GOT3 (cell line): ENCODE measurements around the gene PRUNE2.

Experiments
- DNase-seq: peaks from one replicate; lab custom pipeline; 2025; ENCODE audit warnings: mixed read lengths; lab: John Stamatoyannopoulos, UW

PRUNE2 gene

DNA sequence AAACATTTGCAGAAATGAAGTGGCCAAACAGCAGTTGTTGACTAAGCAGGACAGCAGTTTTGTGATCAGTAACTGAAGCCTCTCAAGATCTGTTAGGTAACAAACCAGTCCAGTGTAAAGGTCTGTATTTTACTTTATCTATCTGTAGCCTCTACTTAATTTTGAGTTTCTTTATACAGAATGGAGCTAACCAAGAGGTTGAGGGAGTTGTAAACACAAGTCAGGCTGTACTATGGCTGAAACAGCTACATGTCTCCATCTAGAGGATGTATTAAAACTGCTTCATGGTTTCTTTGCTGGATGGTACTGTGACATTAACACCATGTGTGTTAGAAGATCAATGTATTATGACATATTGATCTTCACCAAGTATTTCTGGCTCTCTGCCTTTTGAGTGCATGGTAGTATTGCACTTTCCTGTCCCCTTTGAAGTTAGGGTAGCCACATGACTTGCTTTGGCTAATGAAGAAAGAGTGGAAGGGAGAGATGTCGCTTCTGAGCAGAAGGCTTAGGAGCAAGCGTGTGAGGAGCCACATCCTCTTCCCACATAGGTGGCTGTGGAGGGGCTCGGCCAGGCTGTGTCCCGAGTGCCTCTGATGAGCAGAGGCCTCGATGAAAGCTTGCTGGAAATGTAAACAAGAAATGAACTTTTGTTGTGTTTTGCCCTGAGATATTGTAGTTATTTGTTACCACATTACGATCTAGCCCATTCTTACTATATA is 247.2 kb downstream of the PRUNE2 start:
- DNase-seq = no peak

DNA sequence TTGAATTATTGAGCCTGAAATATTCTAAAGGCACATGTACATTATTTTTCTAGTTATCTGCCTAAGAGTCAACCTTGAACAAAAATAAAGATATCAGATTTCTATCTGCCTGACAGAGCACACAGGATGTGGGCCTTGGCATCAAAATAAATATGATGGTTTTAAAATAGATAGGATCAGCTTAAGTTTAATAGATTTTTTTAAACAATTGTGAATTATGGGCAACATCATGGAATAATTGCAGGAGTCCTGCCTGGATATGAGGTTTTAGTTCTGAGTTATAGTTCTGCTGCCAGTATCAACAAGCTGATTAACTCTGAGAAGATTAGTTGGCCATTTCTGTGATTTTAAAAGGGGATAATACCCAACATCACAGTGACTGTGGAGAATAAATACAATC is 248.6 kb downstream of the PRUNE2 start:
- DNase-seq = no peak

DNA sequence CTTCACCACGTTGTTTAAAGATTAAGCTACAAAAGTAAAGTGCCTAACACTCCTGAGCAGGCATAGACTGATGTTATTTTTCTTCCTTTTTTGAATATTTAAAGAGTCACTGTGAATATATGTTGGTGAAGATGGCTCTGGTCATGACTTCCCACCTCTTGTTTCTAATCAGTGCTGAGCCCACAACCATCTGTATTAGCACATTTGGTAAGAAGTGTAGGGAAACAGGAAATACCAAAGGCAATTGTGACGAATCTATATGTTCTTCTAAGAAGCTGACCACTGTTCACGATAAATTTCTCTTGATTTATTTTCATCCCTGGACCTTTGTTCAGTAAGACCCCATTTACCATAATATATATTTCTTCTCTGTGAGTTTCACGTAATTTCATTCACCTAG is 249.9 kb downstream of the PRUNE2 start:
- DNase-seq = no peak

DNA sequence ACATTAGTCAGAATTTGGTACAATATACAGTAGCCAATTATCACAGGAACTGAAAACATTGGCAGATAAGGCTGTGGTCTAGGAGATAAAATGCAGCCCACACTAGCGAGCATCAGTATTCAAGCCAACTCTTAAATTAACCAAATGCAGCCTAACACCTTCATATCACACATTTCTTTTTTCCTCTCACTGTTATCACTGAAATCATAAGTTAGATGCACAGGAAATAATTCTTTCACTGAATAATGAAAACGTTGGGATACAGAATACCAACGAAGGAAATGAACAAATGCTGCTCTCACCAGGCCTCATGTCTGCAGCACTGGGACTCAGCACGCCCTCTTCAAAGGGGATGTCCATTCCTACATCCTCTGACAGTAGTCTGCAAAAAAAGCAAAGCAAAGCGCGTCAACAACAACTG is 250.8 kb downstream of the PRUNE2 start:
- DNase-seq = no peak

DNA sequence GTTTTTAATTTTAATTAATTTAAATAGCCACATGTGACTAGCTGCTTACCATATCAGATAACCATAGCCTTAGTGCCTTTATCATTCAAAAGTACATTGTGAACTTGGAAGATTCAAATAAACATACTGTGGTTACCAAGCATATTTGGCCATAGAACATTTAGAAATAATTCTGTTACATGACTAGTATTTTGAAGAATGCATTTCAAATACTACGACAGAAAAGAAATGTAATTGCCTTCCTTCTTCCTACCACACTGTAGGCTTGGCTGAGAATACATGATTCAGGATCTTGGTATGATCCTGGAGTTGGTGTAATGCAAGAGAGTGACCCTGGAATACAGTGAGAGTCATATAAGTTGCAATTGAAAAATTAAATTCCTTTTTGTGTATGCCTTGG is 251.3 kb downstream of the PRUNE2 start:
- no peak for DNase-seq

DNA sequence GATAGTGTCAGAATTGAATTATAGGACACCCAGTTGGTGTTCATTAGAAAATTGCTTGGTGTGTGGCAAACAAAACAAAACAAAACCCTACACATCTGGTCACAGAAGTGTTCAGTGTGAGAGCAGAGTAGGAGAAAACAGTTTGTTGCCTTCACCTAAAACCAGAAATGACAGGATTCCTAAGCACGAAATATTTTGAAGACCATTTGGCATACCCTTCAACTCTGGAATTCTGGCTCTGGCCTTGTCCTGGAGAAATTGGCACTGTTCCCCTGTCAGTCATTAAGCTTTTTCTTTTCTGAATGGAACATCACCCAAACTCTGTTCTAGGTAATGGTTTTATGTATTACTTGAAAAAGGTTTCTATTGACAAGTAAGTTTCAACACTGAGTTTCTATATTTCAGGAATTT is 251.9 kb downstream of the PRUNE2 start:
- DNase-seq = no peak

DNA sequence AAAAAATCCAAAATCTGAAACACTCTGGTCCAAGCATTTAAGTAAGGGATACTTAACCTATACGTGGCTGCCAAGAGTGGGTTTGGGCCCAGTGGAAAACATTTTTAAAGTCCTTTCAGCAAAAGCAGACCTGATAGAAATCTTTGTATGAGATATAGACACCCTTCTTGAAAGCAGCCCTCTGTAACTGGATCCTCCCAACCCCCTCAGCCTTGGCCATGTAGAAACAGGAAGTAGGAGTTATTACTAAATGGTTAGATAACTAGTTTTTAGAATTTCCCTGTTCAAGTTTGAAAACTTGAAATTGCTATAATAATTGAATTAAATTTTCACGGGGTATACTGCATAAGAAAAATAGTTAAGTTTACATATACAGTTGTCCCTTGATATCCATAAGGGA is 253.0 kb downstream of the PRUNE2 start:
- DNase-seq = no peak

DNA sequence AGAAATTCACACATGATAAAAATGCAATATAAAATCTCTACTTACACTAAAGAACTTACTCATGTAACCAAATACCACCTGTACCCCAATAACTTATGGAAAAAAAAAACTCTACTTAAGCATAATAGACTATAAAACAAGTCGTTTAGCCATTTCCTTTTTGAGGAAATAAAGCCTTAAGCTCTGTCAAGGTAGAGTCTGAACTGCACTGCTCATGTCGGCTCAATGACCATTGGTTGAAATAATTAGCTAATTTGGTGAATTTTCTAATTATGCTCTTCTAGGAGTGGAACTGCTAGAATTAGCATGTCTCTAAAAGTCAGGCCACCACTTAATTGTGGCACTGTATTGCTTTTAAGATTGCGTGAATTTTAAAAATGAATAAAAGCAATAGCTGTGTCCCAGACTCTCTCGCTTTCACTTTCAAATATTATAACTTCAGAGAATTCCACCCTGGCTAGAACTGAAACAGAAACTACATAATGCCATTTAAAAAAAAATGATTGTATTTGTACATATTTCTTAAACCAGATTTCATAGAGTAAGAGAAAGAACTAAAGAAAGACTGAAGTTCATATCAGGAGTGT is 254.7 kb downstream of the PRUNE2 start:
- DNase-seq = no peak

DNA sequence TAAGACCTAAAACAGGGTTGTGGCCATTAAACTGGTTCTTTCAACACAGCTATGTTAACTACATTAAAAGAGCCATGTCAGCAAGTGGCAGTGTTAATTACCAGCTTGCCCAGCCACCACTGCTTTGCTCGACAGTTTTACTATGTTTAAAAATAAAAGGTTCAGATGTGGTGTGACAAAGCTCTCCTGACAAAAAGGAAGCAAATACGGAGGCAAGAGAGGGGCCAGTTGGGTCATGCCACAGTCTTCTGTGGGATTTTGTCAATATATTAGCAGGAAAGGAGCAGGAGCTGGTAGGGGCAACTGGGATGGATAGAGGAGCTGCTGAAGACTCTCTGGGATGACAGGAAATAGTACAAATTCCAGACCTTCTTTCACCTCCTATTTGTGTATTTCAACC is 255.2 kb downstream of the PRUNE2 start:
- DNase-seq = no peak

DNA sequence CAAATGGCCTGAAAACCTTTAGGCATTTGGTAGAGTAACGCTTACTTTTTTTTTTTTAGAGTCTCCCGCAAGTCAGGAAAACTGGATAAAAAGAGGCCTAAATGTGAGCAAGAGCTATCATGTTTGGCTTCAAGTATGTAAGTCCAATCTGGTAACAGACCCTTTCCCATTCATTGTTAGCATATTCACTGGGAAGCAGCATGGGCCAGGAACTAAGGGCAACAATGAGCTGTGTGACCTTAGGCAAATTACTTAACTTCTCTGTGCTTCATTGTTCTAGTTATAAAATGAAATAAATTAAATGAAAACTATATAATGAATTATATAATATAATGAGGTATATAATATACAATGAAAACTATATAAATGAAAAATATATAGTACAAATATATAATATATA is 256.0 kb downstream of the PRUNE2 start:
- no peak for DNase-seq

DNA sequence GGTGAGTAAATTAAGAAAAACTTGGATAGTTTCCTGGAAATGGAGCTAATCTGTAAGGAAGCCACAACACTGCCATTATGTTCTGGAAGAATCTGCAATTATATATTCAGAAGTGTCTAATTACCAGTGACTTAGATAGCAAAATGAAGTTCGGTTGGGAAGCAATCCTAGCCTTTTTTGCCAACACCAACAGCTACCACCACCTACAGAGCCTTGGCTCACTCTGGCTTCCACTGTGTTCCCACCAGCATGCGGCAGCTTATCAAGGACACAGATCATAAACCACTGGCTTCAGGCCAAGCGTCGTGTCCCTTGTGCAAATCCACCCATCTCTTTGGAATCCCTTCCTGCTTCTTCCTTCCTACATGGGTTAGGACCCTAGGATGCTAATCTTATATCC is 259.7 kb downstream of the PRUNE2 start:
- DNase-seq = no peak

DNA sequence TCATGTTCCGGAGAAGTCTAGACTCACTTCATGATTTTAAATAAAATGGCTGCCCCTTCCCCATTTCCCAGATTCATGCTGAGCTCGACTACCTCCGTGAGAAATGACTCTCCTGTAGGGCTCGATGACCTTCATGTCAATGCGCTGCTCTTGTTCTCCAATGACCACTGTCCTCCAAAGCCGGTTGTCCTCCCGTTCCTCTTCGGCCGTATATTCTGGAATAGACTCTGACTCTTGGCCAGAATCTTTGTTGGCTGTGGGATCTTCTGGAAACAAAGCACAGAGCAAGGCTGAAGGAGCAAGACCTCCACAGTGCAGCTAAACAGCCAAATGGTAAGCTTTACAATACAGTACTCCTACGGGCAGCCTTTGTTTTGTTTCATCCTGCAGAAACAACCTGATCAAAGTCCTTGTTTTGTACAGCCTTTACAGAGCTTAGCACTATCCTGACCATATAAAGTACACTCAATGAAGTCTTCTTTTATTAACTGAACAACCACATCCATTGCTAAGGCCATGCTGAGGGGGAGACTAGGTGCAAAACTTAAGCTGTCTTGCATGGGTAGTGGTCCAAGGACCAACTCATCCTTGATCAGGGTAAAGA is 261.2 kb downstream of the PRUNE2 start:
- DNase-seq = no peak

DNA sequence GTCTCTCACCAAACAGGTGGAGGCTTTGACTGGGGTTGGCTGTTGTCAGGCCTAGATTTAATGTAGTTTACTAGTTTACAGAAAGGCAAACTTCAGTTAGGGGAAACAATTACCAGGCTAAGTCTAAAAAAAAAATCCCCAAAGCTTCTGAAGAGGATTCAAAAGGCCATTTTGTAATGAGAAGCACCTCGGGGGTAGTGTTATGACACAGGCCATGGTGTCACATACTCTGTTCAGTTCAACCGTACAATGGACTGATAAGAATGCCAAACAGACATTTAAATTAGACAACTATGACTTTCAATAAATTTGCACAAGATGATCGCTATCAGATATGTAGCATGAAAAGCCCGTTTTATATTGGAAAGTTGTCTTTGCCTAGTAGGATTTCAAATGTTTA is 261.7 kb downstream of the PRUNE2 start:
- no peak for DNase-seq

DNA sequence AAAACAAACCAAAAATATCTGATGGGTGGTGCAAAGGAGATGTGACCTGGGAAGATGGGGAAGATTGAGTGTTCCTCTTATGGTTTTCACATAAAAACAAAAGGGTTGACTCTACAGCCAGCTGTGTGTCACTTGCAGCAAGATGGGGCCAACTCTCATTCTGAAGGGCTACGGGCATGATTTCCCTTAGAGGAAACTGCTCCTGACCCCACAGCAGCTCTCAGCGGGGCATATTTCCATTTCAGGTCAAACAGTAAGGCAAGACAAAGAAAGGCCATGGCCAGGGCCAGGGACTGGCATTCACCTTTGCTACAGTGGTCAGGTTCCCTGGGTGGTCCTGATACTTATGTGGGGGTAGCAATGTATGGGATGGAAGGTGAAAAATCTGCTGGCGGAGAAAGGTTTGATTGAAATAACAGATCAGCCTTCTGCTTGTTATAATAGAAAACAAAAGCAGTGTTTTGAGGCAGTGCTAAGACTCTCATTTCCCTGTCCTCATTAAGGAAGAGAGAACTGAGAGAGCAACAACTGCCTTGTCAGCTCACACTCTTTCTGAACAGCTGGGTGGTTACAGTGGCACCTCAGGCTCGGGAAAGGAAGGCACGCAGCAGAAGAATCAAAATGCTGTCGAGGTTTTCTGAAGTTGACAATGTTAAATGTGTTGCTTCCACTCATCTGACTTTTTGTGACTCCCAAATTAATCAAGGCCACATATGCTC is 262.4 kb downstream of the PRUNE2 start:
- no peak for DNase-seq

DNA sequence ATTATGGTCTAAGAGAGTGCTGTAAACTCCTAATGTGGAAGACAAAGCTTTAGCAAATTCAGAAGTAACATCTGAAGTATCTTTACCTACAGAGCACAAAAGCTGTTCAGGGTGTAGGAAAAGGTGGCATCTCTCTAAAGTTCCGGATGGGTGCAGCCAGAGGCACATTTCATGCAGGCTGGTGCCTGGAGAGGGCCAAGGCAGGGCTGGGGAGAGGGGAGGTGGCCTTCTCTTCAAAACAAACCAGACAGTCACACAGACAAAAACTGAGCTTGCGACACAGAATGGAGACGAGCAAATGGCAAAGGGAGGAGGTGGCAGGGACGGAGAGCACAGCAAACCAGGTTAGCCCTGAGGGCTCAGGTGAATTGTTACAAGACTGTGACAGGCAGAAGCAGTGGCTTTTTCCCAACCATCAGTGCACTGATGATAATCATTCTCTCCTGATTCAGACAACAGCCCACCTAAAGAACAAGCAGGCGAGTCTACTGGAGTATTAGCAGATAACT is 263.2 kb downstream of the PRUNE2 start:
- no peak for DNase-seq

DNA sequence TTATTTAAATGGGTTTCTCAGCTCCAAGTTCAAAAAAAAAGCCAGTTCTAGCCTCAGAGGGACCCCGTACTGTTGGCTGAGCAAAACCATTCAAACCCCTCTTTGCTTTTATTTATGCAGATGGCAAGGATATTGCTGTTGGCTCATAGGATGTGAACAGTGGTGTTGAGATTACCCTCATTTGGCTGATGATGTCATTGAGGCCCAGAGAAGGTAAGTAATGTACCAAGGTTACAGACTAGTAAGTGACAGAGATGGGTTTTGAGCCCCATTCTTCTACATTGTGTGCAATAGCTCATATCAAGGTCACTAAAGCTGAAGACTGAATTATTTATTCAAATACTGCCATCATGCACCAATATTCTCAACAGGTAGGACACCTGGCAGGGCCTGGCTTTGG is 263.8 kb downstream of the PRUNE2 start:
- DNase-seq = no peak

DNA sequence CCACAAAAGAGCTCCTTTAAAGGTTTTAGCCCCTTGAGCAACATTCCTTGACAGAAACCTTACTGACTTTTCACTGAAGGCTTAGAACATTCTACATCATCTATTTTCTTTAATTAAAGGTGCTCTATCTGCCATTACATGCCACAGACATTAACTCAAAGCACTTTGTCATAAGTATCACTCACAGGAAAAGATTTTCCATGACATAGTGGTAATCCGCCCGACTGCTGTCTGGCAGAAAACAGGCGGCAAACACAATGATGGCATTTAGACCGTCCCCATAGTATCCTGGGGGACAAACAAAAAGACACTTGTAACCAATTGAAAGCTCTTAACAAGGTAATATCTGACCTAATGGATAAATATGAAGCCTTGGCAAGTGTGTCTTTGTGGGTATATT is 267.9 kb downstream of the PRUNE2 start:
- DNase-seq = no peak

DNA sequence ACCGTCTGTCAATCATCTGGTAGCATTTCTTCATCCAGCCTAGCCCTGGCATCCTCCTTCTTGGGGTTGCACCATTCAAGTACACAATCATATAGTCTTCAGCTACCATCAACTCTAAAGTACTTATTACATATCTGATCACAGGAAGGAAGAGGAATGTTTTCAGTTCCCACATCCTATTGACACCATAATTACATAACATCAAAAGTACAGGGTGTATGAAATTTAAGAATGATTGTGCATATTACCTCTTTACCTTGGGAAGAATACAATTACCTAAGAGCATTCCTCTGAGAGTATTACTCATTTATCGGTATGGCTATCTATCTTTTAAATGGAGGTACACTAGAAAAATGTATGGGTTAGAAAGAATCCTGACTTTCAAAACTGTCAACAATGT is 268.5 kb downstream of the PRUNE2 start:
- no peak for DNase-seq

DNA sequence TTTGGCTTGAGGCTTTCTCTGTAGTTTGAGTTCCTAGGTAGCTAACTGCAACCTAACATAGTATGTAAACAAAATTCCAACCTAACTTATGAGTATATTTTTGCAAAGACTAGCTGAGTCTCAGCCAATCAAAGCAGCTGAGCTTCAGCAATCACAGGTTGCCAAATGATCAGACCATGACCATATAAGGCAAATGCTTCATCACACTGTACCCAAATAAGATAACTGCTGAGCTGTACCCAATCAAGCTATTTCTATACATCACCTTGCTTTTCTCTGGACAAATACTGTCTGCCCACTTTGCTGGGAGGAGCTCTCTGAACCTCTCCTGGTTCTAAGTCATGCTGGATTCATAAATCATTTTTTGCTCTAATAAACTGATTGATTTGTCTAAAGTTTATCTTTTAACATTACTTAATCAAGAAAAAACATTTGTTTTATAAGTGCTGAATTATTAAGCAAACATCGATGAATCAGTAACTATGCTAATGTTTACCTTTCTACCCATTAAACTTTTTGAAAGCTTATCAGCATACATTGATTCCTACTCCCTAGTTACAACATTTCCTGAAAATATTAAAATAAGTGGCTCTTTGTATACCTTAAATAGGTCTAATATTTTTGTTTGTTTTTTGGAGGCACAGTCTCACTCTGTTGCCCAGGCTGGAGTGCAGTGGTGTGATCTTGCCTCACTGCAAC is 271.4 kb downstream of the PRUNE2 start:
- DNase-seq = no peak

DNA sequence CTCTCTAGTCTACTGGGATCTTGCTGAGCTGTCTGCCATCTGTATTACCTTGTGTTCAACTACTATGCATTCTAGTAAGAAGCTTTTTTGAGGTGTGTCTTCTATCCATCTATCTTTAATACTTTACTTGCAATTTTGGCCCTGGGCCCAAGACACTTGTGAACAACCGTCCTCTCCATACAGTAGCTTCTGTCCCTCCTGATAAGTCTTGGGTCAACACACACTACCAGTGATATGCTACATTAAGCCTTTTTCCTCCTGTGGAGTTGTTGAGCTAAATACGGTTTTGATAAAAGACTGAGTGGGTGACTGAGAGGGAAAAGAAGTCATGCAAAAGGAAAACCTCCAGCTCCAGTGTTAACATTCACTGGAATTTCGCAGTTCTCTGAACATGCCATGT is 275.0 kb downstream of the PRUNE2 start:
- no peak for DNase-seq

DNA sequence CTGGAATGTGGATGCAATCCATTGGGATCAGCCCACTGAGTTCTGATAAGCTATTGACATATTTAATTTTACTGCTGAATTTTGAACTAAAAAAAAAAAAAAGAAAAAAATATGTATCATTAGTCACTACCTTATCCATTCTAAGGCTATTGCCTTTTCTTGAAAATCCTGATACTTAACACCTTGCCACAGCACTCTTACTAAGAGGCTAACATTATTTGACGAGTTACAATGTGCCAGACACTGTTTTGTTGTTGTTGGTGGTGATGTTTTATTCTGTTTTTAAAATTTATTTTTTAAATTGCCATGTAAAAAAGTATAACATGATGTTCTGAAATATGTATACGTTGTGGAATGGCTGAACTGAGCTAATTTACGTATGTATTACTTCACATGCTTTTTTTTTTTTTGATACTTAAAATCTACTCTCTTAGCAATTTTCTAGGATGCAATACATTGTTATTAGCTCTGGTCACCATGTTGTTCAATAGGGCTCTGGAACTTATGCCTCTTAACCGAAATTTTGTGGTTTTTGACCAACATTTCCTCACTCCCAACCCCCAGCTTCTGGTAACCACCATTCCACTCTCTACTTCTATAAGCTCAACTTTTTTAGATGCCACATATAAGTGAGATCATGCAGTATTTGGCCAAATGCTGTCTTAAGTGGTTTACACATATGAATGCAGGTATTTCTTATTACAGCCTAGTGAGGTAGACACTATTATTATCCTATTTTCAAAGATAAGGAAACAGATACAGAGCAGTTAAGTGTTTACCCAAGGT is 276.5 kb downstream of the PRUNE2 start:
- no peak for DNase-seq
